T-cell (primary cell): ENCODE data around the gene SACS. TPM values are rescaled to one million over a fixed set of nuclear protein-coding genes. Genes with fewer than 3 reads are reported as not detected.
"Not testable (repeated sequence)": the region's sequence is repeated elsewhere in the genome, so short reads cannot be mapped to it uniquely, and the experiment has no call there.

Experiments
- ATAC-seq, 4 experiments: fragments of 200-7000 bp in 3 of 4; fragments of 150-1000 bp in 1 of 4; cut with Tn5 transposase; replicated peaks in 1 of 4; 1 replicate in 3 of 4; 2 replicates in 1 of 4; pipeline ENCODE4 v1.10.0; 2021; ENCODE audit warnings: moderate library complexity in 3 of 4, mild to moderate bottlenecking in 2 of 4, moderate number of reproducible peaks in 1 of 4
- CTCF ChIA-PET, 2 donors: fragments of 300-600 bp; sonication (Branson Sonifier 250); formaldehyde crosslinking; loops; one replicate each; lab custom pipeline; 2022; ENCODE audit warnings: antibody characterized with exemption in 2 of 2; lab: Charles Lee
- POLR2A ChIA-PET, 2 donors: fragments of 300-600 bp; sonication (Branson Sonifier 250); formaldehyde crosslinking; loops; one replicate each; lab custom pipeline; 2022; ENCODE audit warnings: antibody characterized with exemption in 2 of 2; lab: Charles Lee
- DNase-seq, 35 experiments: peaks; one replicate each; pipeline versions ENCODE4 v3.0.0 to v3.0.0-alpha.2; 2013 to 2023
- H3K27ac ChIP-seq: one replicate; pipeline ENCODE4 v1.5.1; 2013; ENCODE audit warnings: low read length
- H3K27me3 ChIP-seq, 2 experiments: replicated peaks in 1 of 2; 1 replicate in 1 of 2; 2 replicates in 1 of 2; pipeline versions ENCODE4 v1.6.1 to v1.7.0; 2013; ENCODE audit warnings: low read length in 1 of 2, mixed read lengths in 1 of 2; ENCODE audit not compliant: control insufficient read depth in 2 of 2, insufficient read depth in 2 of 2; ENCODE audit errors: extremely low read depth in 1 of 2
- H3K36me3 ChIP-seq, 2 donors: 1 replicate in 1 of 2; 2 replicates in 1 of 2; pipeline versions ENCODE4 v1.6.1 to v1.7.0; 2013; ENCODE audit warnings: low read length in 1 of 2; ENCODE audit not compliant: control insufficient read depth in 2 of 2, insufficient read depth in 1 of 2; ENCODE audit errors: extremely low read depth in 1 of 2
- H3K4me1 ChIP-seq, 2 experiments: 1 replicate in 1 of 2; 2 replicates in 1 of 2; pipeline versions ENCODE4 v1.6.1 to v1.7.0; 2013; ENCODE audit warnings: low read length in 2 of 2, mixed read lengths in 1 of 2; ENCODE audit not compliant: insufficient read depth in 2 of 2, control insufficient read depth in 1 of 2; ENCODE audit errors: extremely low read depth in 1 of 2
- H3K4me3 ChIP-seq, 2 donors: 1 replicate in 1 of 2; 2 replicates in 1 of 2; pipeline versions ENCODE4 v1.5.1 to v1.7.0; 2013; ENCODE audit warnings: mild to moderate bottlenecking in 2 of 2, low read length in 1 of 2, moderate library complexity in 1 of 2; ENCODE audit not compliant: control insufficient read depth in 1 of 2; ENCODE audit errors: extremely low read depth in 1 of 2
- H3K9me3 ChIP-seq: 2 replicates; pipeline ENCODE4 v1.7.0; 2013
- H3K27ac Mint-ChIP-seq, 2 donors: one replicate each; pipeline ENCODE4 v1.8.0; 2020 to 2021; ENCODE audit warnings: mild to moderate bottlenecking in 2 of 2, mixed read lengths in 2 of 2
- H3K27me3 Mint-ChIP-seq, 2 donors: one replicate each; pipeline ENCODE4 v1.8.0; 2021 to 2022; ENCODE audit warnings: mixed read lengths in 2 of 2
- H3K36me3 Mint-ChIP-seq: one replicate; pipeline ENCODE4 v1.8.0; 2021; ENCODE audit warnings: mixed read lengths
- H3K4me1 Mint-ChIP-seq, 3 donors: one replicate each; pipeline ENCODE4 v1.8.0; 2020 to 2022; ENCODE audit warnings: mixed read lengths in 3 of 3, mild to moderate bottlenecking in 1 of 3
- H3K4me3 Mint-ChIP-seq, 3 donors: one replicate each; pipeline ENCODE4 v1.8.0; 2020 to 2022; ENCODE audit warnings: mild to moderate bottlenecking in 3 of 3, mixed read lengths in 3 of 3, moderate library complexity in 3 of 3
- H3K9me3 Mint-ChIP-seq, 3 donors: one replicate each; pipeline ENCODE4 v1.8.0; 2020 to 2022; ENCODE audit warnings: mixed read lengths in 3 of 3
- WGBS: methylation state at CpG from one replicate; pipeline ENCODE4 v1.1.5; 2013; ENCODE audit warnings: missing lambda C conversion rate; ENCODE audit not compliant: insufficient coverage; 5-methylcytosine and 5-hydroxymethylcytosine counted together
- total RNA-seq, 35 experiments: library from RNA in 6 of 35; stranded (reverse) in 6 of 35; fragments of 120-200 nt in 1 of 35; gene quantifications; one replicate each; pipeline versions ENCODE4 v1.2.1 to v1.2.4 and lab custom pipeline; 2013 to 2026

The SACS gene
- total RNA-seq, 5 donors from 2014 or later (not counting 1 experiment from before 2014, with no cell fraction given): 17.6 to 28.6 (median 27.3) TPM

- H3K27me3 Mint-ChIP-seq: peaks cover 4 to 8% of the 10 kb centered on the region in 2 donors
- H3K27ac Mint-ChIP-seq: no peak overlapping the region
- ATAC-seq (no peak), DNase-seq (no peak)
- H3K9me3 ChIP-seq: no peaks in the 10 kb centered on the region
- 82% methylated on average over 7 of the region's 19 CpGs for WGBS
- POLR2A ChIA-PET: interaction anchor here in 1 of 2 donors (0.7 kb wide), 1 partner anchor 17 kb away, joined by 6 read pairs; no protein-coding TSS in a partner anchor
- peaks cover 0 to 7% (median 5%) of the 10 kb centered on the region in 3 donors for H3K9me3 Mint-ChIP-seq
- peaks cover 0 to 8% of the 10 kb centered on the region in 2 experiments for H3K4me1 ChIP-seq
- H3K36me3 ChIP-seq: no peaks in the 10 kb centered on the region
- H3K4me3 ChIP-seq: no peak overlapping the region
- H3K4me3 Mint-ChIP-seq: peak overlapping the region in 1 of 3 donors; percentile 68
- no peak overlapping the region for H3K27ac ChIP-seq
- no peaks in the 10 kb centered on the region for H3K36me3 Mint-ChIP-seq
- peaks cover 0 to 3% of the 10 kb centered on the region in 2 experiments for H3K27me3 ChIP-seq
- peaks cover 12 to 19% (median 15%) of the 10 kb centered on the region in 3 donors for H3K4me1 Mint-ChIP-seq
- CTCF ChIA-PET: interaction anchor here in 1 of 2 donors (0.6 kb wide), 1 partner anchor 1512 kb away, joined by 3 read pairs; no protein-coding TSS in a partner anchor
These were observed 110.9 kb downstream of the SACS start for GRCh38 chr13:23322353-23323336.

- Histone ChIP-seq H3K36me3 (no peaks in the 10 kb centered on the region), H3K4me1 (peaks cover 0 to 8% of the 10 kb centered on the region in 2 experiments), H3K9me3 (no peaks in the 10 kb centered on the region), H3K27me3 (peaks cover 0 to 3% of the 10 kb centered on the region in 2 experiments), H3K27ac (peak overlapping the region; percentile 66), H3K4me3 (peak overlapping the region in 1 of 2 donors; percentile 54)
- no peaks in the 10 kb centered on the region for H3K36me3 Mint-ChIP-seq
- H3K27me3 Mint-ChIP-seq: peaks cover 4 to 12% of the 10 kb centered on the region in 2 donors
- no CpG with 5 or more reads among the region's 6 CpGs for WGBS
- peak overlapping the region; percentile 68 to 85 (median 83) for H3K4me3 Mint-ChIP-seq
- ATAC-seq (peak in 3 of 4 experiments; percentile 43 to 71 (median 54)), DNase-seq (peak in 2 of 35 experiments; percentile 2 to 30)
- CTCF ChIA-PET: interaction anchor here in 1 of 2 donors (0.6 kb wide), 1 partner anchor 1513 kb away, joined by 3 read pairs; no protein-coding TSS in a partner anchor
- POLR2A ChIA-PET: interaction anchor here in 1 of 2 donors (0.7 kb wide), 1 partner anchor 16 kb away, joined by 6 read pairs; no protein-coding TSS in a partner anchor
- peaks cover 12 to 19% (median 15%) of the 10 kb centered on the region in 3 donors for H3K4me1 Mint-ChIP-seq
- no peaks in the 10 kb centered on the region for H3K9me3 Mint-ChIP-seq
- H3K27ac Mint-ChIP-seq: peak overlapping the region; percentile 74 to 80
These were observed 111.8 kb downstream of the SACS start for GRCh38 chr13:23321535-23322241.

DNA sequence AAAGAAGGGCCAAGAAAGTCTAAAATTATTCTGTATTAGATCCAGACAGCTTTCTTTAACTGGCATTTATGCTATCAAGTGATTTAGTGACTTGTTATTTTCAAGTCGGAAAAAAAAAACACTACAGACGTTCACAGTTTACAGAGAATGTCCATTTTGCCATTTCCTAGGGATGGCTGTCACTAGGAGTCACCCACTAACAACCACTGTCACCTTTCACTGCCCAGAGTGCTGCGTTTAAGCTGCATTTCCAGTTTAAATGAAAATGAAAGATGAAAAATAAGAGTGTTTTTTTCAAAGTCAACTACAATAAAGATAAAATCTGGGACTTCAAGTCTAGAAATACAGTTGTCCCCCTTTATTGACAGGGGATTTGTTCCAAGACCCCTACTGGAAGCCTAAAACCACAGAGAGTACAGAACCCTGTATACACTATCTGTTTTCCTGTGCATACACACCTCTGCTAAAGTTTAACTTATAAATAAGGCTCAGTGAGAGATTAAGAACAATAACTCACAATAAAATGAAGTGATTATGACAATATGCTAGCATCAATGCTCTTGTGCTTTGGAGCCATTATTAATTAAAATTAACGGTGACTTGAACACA lies 112.5 kb downstream of the SACS start:
- ChIA-PET CTCF (no interaction called here), POLR2A (no interaction called here)
- peak overlapping the region; percentile 68 to 85 (median 83) for H3K4me3 Mint-ChIP-seq
- no peaks in the 10 kb centered on the region for H3K9me3 Mint-ChIP-seq
- no peaks in the 10 kb centered on the region for H3K36me3 Mint-ChIP-seq
- H3K4me1 Mint-ChIP-seq: peaks cover 12 to 19% (median 15%) of the 10 kb centered on the region in 3 donors
- peaks cover 4 to 13% of the 10 kb centered on the region in 2 donors for H3K27me3 Mint-ChIP-seq
- Histone ChIP-seq H3K4me3 (peak overlapping the region in 1 of 2 donors; percentile 54), H3K36me3 (no peaks in the 10 kb centered on the region), H3K4me1 (peaks cover 0 to 8% of the 10 kb centered on the region in 2 experiments), H3K27ac (peak overlapping the region; percentile 66), H3K27me3 (peaks cover 0 to 3% of the 10 kb centered on the region in 2 experiments), H3K9me3 (no peaks in the 10 kb centered on the region)
- peak overlapping the region; percentile 74 to 80 for H3K27ac Mint-ChIP-seq
- ATAC-seq (peak in 2 of 4 experiments; percentile 27 to 37), DNase-seq (peak in 1 of 35 experiments; percentile 4)
- WGBS: no CpG with 5 or more reads among the region's 4 CpGs

- no peak for DNase-seq
- no peak overlapping the region for H3K4me3 Mint-ChIP-seq
- no peaks in the 10 kb centered on the region for H3K9me3 ChIP-seq
- H3K27ac Mint-ChIP-seq: no peak overlapping the region
- H3K4me3 ChIP-seq: no peak overlapping the region
- no peaks in the 10 kb centered on the region for H3K9me3 Mint-ChIP-seq
- H3K27me3 ChIP-seq: peaks cover 0 to 3% of the 10 kb centered on the region in 2 experiments
- CTCF ChIA-PET: no interaction called here
- peaks cover 0 to 8% of the 10 kb centered on the region in 2 experiments for H3K4me1 ChIP-seq
- ATAC-seq: no peak
- peaks cover 12 to 19% (median 15%) of the 10 kb centered on the region in 3 donors for H3K4me1 Mint-ChIP-seq
- no peaks in the 10 kb centered on the region for H3K36me3 Mint-ChIP-seq
- no peak overlapping the region for H3K27ac ChIP-seq
- POLR2A ChIA-PET: no interaction called here
- WGBS: 100% methylated on average over 2 of the region's 3 CpGs
- H3K36me3 ChIP-seq: no peaks in the 10 kb centered on the region
- H3K27me3 Mint-ChIP-seq: peaks cover 4 to 17% of the 10 kb centered on the region in 2 donors
These were observed 113.6 kb downstream of the SACS start for GRCh38 chr13:23319883-23320224.

GRCh38 chr13:23314837-23315236 lies 118.7 kb downstream of the SACS start:
- H3K27ac ChIP-seq, H3K4me3 Mint-ChIP-seq, POLR2A ChIA-PET, H3K4me1 Mint-ChIP-seq, DNase-seq, H3K4me1 ChIP-seq, H3K27me3 ChIP-seq, ATAC-seq, H3K9me3 Mint-ChIP-seq, H3K4me3 ChIP-seq, CTCF ChIA-PET, H3K27ac Mint-ChIP-seq, H3K9me3 ChIP-seq, H3K36me3 ChIP-seq: not testable (repeated sequence)
- Mint-ChIP-seq H3K27me3 (peaks cover 9 to 29% of the 10 kb centered on the region in 2 donors), H3K36me3 (peaks cover 10% of the 10 kb centered on the region)
- 96% methylated on average over 6 of the region's 6 CpGs for WGBS
